HCT116 (cell line): ENCODE results near the gene DNM1. TPM values are rescaled to one million over a fixed set of nuclear protein-coding genes. Genes with fewer than 3 reads are reported as not detected.
A peak's percentile ranks its signal among the peaks of the same experiment; 100 is the strongest.

Experiments used
- ATAC-seq: fragments of 200-7000 bp; cut with Tn5 transposase; 2 replicates; pipeline ENCODE4 v1.9.1; 2020; ENCODE audit warnings: mild to moderate bottlenecking, moderate library complexity
- BruUV-seq: library from RNA; stranded (reverse); fragments of 400-500 nt; replicated peaks from 2 replicates; lab custom pipeline; 2021; lab: Mats Ljungman, UMichigan
- CTCF ChIA-PET: fragments of 300-600 bp; sonication (Branson Sonifier 250); formaldehyde crosslinking; loops from one replicate; lab custom pipeline; 2021; ENCODE audit warnings: antibody characterized with exemption; lab: Charles Lee
- POLR2A ChIA-PET: fragments of 300-600, 350-600 bp; sonication (Branson Sonifier 250); formaldehyde crosslinking; loops from one replicate; lab custom pipeline; 2021; ENCODE audit warnings: antibody characterized with exemption; lab: Charles Lee
- RAD21 ChIA-PET, 2 experiments: fragments of 300-600 bp; sonication (Branson Sonifier 250); formaldehyde crosslinking; loops; one replicate each; lab custom pipeline; 2023; ENCODE audit warnings: low total read pairs in 2 of 2; ENCODE audit not compliant: uncharacterized antibody in 2 of 2, unreplicated experiment in 2 of 2, low non-redundant PET in 1 of 2; lab: Charles Lee
- DNase-seq: peaks from one replicate; pipeline ENCODE4 v3.0.0-alpha.2; 2010; ENCODE audit warnings: low read depth, low spot score
- H2AFZ ChIP-seq: fragments of 200-600 bp; shearing (Covaris generic), sonication (generic); 2 replicates; pipeline ENCODE4 v1.6.1; 2017; ENCODE audit warnings: low read depth, mixed run types, mixed read lengths, antibody characterized with exemption, low read length; ENCODE audit not compliant: poor library complexity, severe bottlenecking
- H3K27ac ChIP-seq: 2 replicates; pipeline ENCODE4 v1.5.1; 2012; ENCODE audit warnings: low read depth, low read length
- H3K27me3 ChIP-seq: fragments of 200-600 bp; sonication (generic); 2 replicates; pipeline ENCODE4 v1.6.1; 2016; ENCODE audit warnings: mixed run types, low read length, mixed read lengths; ENCODE audit not compliant: insufficient read depth
- H3K36me3 ChIP-seq, 2 experiments: fragments of 200-500 bp in 1 of 2; fragments of 200-600 bp in 1 of 2; sonication (Bioruptor generic) in 1 of 2; sonication (generic) in 1 of 2; 2 replicates each; pipeline versions ENCODE4 v1.5.1 to v1.6.1; 2014 to 2016; ENCODE audit warnings: low read length in 2 of 2, inconsistent platforms in 1 of 2, mixed read lengths in 1 of 2, mixed run types in 1 of 2; ENCODE audit not compliant: insufficient read depth in 2 of 2, control insufficient read depth in 1 of 2
- H3K4me1 ChIP-seq, 2 experiments: fragments of 200-600 bp in 1 of 2; sonication (generic) in 1 of 2; 2 replicates each; pipeline versions ENCODE4 v1.5.1 to v1.6.1; 2012 to 2017; ENCODE audit warnings: low read length in 2 of 2, inconsistent platforms in 1 of 2, mild to moderate bottlenecking in 1 of 2, mixed read lengths in 1 of 2, mixed run types in 1 of 2, moderate library complexity in 1 of 2; ENCODE audit not compliant: insufficient read depth in 2 of 2, control insufficient read depth in 1 of 2
- H3K4me2 ChIP-seq: fragments of 200-600 bp; sonication (generic); 2 replicates; pipeline ENCODE4 v1.6.1; 2017; ENCODE audit warnings: mixed run types, low read length, mixed read lengths
- H3K4me3 ChIP-seq, 2 experiments: fragments of 200-600 bp in 1 of 2; sonication (generic) in 1 of 2; replicated peaks in 1 of 2; 2 replicates each; pipeline ENCODE4 v1.5.1; 2011 to 2016; ENCODE audit warnings: low read length in 2 of 2, control low read depth in 1 of 2, low read depth in 1 of 2, mild to moderate bottlenecking in 1 of 2, mixed read lengths in 1 of 2, mixed run types in 1 of 2
- H3K79me2 ChIP-seq: fragments of 200-600 bp; sonication (generic); 2 replicates; pipeline ENCODE4 v1.6.1; 2017; ENCODE audit warnings: mild to moderate bottlenecking, mixed run types, low read length, moderate library complexity, mixed read lengths; ENCODE audit not compliant: insufficient read depth
- H3K9ac ChIP-seq: fragments of 200-600 bp; sonication (generic); 2 replicates; pipeline ENCODE4 v1.6.1; 2016; ENCODE audit warnings: low read length, mixed read lengths
- H3K9me2 ChIP-seq: fragments of 200-600 bp; sonication (generic), shearing (Covaris generic); 2 replicates; pipeline ENCODE4 v1.6.1; 2017; ENCODE audit warnings: mixed run types, mild to moderate bottlenecking, moderate library complexity; ENCODE audit not compliant: insufficient read depth
- H3K9me3 ChIP-seq, 2 experiments: fragments of 200-500 bp in 1 of 2; fragments of 200-600 bp in 1 of 2; sonication (Bioruptor generic) in 1 of 2; sonication (generic) in 1 of 2; 2 replicates each; pipeline ENCODE4 v1.6.1; 2014 to 2017; ENCODE audit warnings: low read length in 2 of 2, mixed read lengths in 2 of 2, inconsistent platforms in 1 of 2, low read depth in 1 of 2, mild to moderate bottlenecking in 1 of 2, mixed run types in 1 of 2, moderate library complexity in 1 of 2; ENCODE audit not compliant: control insufficient read depth in 1 of 2, insufficient read depth in 1 of 2
- H4K20me1 ChIP-seq: fragments of 200-600 bp; sonication (generic), shearing (Covaris generic); 2 replicates; pipeline ENCODE4 v1.6.1; 2017; ENCODE audit warnings: mixed run types, mild to moderate bottlenecking, moderate library complexity; ENCODE audit not compliant: insufficient read depth
- CBX3 ChIP-seq: IDR thresholded peaks from 2 replicates; pipeline ENCODE4 v1.6.1; 2012; ENCODE audit warnings: low read depth
- JUND ChIP-seq: IDR thresholded peaks from 2 replicates; pipeline ENCODE4 v1.6.1; 2012
- POLR2A ChIP-seq: IDR thresholded peaks from 2 replicates; pipeline ENCODE4 v1.7.0; 2011; ENCODE audit warnings: borderline replicate concordance; ENCODE audit not compliant: insufficient read depth, insufficient read length; ENCODE audit errors: extremely low read depth
- REST ChIP-seq: IDR thresholded peaks from 2 replicates; pipeline ENCODE4 v1.6.1; 2012; ENCODE audit warnings: low read depth
- TCF7L2 ChIP-seq: IDR thresholded peaks from 2 replicates; pipeline ENCODE4 v1.7.0; 2011; ENCODE audit warnings: borderline replicate concordance, inconsistent platforms; ENCODE audit not compliant: insufficient read depth, insufficient read length; ENCODE audit errors: extremely low read depth
- ZBTB33 ChIP-seq: IDR thresholded peaks from 2 replicates; pipeline ENCODE4 v1.6.1; 2011; ENCODE audit warnings: mild to moderate bottlenecking, low read length, moderate library complexity; ENCODE audit not compliant: insufficient replicate concordance; ENCODE audit errors: extremely low read depth
- intact Hi-C: fragments of 100-400 bp; cut with micrococcal nuclease; formaldehyde crosslinking; loops from 2 replicates; pipeline ENCODE4 v1.10.0; 2022
- total RNA-seq: library from RNA; stranded (reverse); gene quantifications from one replicate; pipeline ENCODE4 v1.2.1, GENCODE V29; 2021; ENCODE audit not compliant: unreplicated experiment
- TF ChIP-seq, protein P1 (sequence below), 3 experiments: fragments of 200-600 bp in 1 of 3; sonication (generic) in 1 of 3; IDR thresholded peaks in 2 of 3; conservative IDR thresholded peaks in 1 of 3; 2 replicates each; pipeline ENCODE4 v1.5.1; 2012 to 2017; ENCODE audit warnings: low read depth in 2 of 3, low read length in 2 of 3, antibody characterized with exemption in 1 of 3, borderline replicate concordance in 1 of 3, control low read depth in 1 of 3, mild to moderate bottlenecking in 1 of 3, mixed read lengths in 1 of 3, mixed run types in 1 of 3, moderate library complexity in 1 of 3; ENCODE audit not compliant: insufficient read depth in 1 of 3

The DNM1 gene
- total RNA-seq, 1 experiment from 2014 or later = 12.0 TPM

- ATAC-seq (no peak), DNase-seq (no peak)
- TF ChIP-seq, protein P1, sequence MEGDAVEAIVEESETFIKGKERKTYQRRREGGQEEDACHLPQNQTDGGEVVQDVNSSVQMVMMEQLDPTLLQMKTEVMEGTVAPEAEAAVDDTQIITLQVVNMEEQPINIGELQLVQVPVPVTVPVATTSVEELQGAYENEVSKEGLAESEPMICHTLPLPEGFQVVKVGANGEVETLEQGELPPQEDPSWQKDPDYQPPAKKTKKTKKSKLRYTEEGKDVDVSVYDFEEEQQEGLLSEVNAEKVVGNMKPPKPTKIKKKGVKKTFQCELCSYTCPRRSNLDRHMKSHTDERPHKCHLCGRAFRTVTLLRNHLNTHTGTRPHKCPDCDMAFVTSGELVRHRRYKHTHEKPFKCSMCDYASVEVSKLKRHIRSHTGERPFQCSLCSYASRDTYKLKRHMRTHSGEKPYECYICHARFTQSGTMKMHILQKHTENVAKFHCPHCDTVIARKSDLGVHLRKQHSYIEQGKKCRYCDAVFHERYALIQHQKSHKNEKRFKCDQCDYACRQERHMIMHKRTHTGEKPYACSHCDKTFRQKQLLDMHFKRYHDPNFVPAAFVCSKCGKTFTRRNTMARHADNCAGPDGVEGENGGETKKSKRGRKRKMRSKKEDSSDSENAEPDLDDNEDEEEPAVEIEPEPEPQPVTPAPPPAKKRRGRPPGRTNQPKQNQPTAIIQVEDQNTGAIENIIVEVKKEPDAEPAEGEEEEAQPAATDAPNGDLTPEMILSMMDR (IDR thresholded peaks at IDR 0.05 in 2 of 3, conservative IDR thresholded peaks at IDR 0.05 in 1 of 3; ENCODE audit: borderline replicate concordance in 1 of 3, insufficient read depth in 1 of 3, low read depth in 2 of 3, low read length in 2 of 3) = no peak
- TF ChIP-seq REST (no peak), TCF7L2 (no peak), JUND (no peak), ZBTB33 (no peak), POLR2A (no peak), CBX3 (no peak)
- intact Hi-C loops = no loop called here
- Histone ChIP-seq H4K20me1 (no peaks in the 10 kb centered on the region), H3K36me3 (peaks cover 20 to 25% of the 10 kb centered on the region in 2 experiments; a peak in 3 of 4 replicates), H2AFZ (no peak overlapping the region), H3K9ac (no peak overlapping the region), H3K4me2 (no peak overlapping the region), H3K27ac (no peak overlapping the region), H3K4me1 (peaks cover 0 to 3% of the 10 kb centered on the region in 2 experiments; a peak in 2 of 4 replicates), H3K4me3 (no peak overlapping the region), H3K9me2 (no peaks in the 10 kb centered on the region), H3K79me2 (peaks cover 3% of the 10 kb centered on the region), H3K9me3 (no peaks in the 10 kb centered on the region), H3K27me3 (no peaks in the 10 kb centered on the region)
- ChIA-PET CTCF (interaction anchor here (1.2 kb wide), 1 partner anchor 24 kb away, joined by 3 read pairs; no protein-coding TSS in a partner anchor), RAD21 (no interaction called here), POLR2A (no interaction called here)
- BruUV-seq = TSS peak; percentile 34
Measured at GRCh38 chr9:128166169-128166568, 37.0 kb upstream of the DNM1 start.
